GOT3 (cell line): ENCODE measurements around the gene GPR65.
A peak's percentile ranks its signal among the peaks of the same experiment; 100 is the strongest.

Experiments
- DNase-seq: peaks from one replicate; lab custom pipeline; 2025; ENCODE audit warnings: mixed read lengths; lab: John Stamatoyannopoulos, UW

The GPR65 gene

DNA sequence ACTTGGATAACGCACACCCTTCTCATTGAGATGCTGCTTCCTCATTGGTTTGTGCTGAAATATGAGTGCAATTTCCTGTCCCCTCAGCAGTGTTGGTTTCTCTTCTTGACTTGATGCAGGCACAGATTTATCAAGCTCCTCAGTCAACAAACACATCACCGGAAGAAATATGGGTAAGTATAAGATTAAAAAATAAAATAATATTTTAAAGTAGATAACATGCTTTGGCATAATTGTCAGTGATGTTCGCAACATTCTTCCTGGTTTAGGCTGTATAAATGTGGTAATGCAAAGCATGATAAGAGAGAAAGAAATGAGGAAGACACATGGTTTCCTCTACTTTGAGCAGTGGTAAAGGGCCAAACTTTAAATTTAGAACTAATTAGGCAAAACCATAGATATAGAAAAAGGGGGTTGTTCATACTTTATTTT is at the start of gene GPR65:
GPR65 (plus strand) TSS at position 86 of the 432 bp plus-strand sequence. CDS start 5,713 bp downstream, outside the sequence.
- no peak for DNase-seq

GRCh38 chr14:87955501-87955900 is 49.4 kb upstream of the GPR65 start:
- no peak for DNase-seq

- no peak for DNase-seq
Observed at GRCh38 chr14:87960013-87960787, 44.7 kb upstream of the GPR65 start.

DNA sequence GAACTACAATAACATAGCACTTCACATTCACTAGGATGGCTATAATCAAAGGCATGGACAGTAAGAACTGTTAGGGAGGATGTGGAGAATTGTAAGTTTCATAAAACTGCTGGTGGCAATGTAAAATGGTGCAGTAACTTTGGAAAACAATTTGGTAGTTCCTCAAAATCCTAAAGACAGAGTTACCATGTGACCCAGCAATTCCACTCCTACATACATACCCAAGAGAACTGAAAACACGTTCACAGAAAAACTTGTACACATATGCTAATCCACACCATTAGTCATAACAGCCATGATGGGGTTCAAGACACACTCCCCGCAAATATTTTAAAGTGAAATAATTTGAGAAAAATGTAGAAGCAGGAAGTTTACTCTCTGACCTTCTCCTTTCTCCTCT is 43.7 kb upstream of the GPR65 start:
- no peak for DNase-seq

GRCh38 chr14:87966816-87967215 is 38.1 kb upstream of the GPR65 start:
- no peak for DNase-seq

DNA sequence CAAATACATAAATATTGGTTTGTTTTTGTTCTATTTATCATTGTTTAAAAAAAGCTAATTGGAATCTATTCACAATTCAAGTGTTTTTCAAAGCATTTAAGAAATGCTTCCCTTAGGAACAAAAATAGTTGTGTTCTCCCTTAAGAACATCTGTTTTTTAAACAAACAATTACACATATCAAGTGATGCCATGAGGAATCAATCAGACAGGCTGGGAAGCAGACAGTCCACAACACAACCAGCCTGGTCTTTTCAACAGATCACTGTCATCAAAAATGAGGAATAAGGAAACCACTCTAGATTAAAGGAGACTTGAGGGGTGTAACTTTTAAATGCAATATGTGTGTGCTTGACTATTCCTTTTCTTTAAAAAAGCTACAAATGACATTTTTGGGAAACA is 37.4 kb upstream of the GPR65 start:
- no peak for DNase-seq

DNA sequence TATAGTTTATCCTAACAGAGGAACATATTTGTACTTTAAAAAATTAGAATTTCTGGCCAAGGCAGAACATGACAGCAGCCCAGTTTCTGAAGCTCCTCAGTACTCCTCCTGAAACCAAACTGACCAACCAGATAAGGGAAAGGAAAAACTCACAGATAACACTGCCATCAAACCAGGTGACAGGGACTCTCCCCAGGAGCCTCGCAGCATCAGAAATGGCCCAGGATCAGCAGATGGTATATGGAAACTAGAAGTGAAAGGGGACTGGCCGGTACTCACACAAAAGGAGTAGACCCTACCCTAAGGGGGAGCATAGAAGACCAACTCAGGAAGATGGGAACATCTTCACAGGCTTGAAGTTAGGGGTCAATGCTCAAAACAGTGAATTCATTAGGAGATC is 33.9 kb upstream of the GPR65 start:
- no peak for DNase-seq

DNA sequence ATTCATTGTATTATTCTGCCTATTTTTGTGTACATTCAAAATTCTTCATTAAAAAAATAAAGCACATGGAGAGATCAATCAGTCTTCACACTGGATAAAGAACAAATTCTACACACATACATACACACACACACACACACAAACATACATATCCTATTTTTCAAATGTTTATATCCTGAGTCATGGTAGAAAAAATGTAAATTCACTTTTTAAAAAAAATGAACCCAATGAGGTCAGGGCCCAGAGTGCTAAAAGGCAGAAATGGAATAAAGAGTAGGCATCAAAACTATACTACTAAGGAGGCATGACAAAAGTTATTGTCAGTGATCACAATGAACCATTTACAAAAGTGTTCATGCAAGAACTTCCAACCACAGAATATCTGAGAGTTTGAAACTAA is 29.3 kb upstream of the GPR65 start:
- no peak for DNase-seq

DNA sequence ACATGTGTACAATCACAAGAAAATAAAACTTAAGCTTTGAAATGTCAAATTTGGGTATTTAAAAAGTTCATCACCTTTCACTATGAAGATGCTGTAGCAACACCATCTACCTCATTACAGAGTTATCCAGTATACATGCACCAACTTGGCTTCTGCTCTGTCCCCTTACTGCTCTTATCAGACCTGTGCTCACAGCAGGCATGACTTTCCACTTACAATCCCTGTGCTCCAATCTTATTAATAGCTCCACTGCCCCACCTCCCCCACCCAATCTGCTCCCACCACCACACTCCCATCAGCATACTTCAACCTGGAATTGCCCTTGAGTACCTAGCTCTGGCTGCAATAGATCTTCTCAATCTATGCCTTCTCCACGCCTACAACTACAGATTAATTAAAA is 25.2 kb upstream of the GPR65 start:
- DNase-seq, result no peak

DNA sequence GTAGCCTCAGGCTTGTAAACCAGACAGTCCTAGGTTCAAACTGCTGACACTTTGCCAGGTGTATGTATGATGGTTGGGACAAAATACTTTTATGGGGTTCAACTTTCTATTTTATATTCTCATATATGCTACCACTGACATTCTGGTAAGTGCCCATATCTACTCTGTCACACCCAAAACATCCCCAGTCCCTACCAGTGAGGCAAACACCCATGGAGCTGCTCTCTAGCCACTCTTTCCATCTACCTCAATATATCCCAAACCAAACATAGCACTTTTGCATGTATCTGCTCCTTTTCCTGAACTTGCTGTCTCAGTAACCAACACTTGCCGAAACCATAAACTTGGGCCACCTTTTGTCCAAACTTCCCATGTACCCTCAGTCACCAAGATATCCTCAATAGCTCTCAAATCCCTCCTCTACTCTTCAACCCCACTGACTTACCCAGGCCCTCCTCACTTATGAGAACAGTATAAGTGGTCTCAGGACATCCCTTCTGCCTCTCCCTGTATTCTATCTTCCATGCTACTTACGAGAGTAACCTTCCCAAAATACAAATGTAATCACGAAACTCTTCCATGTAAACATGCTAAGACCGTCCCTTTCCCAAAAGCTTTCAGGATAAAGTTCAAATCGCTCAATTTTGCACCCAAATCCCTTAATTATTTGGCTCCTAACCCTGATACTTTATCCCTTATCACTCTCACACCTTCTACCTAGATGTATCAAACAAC is 15.5 kb upstream of the GPR65 start:
- no peak for DNase-seq

DNA sequence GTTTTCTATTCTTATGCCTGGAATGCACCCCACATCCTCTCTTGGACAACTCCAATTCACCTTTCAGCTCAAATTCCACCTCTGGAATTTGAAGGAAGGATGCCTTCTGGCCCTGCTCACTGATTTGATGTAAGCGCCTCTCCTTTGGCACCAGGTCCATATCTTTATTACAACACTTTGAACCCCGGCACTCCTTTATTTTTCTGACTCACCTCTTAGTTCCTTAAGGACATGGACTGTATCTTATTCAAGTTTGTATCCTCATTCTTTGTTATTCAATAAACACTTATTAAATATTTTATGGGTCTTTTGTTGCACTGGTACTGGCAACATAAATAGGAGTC is 15.0 kb upstream of the GPR65 start:
- no peak for DNase-seq

GRCh38 chr14:87990682-87991081 is 14.3 kb upstream of the GPR65 start:
- no peak for DNase-seq

DNA sequence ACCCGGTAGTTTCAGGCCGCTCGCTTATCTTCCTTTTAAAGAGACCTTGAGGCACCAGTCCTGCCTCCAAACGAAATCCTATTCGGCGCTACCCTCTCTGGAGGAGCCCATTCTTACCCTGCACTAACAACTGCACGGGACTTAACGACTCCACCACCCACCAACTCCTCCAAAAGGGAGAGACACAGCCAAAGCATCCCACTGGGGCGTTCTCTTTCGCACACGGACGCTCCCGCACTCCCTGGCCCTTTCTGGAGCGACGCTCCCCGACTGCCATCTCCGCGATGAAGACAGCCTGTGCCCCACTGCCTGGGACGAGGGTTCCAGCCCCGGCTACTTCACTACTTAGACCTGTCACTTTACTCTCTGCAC is 12.6 kb upstream of the GPR65 start:
- no peak for DNase-seq

DNA sequence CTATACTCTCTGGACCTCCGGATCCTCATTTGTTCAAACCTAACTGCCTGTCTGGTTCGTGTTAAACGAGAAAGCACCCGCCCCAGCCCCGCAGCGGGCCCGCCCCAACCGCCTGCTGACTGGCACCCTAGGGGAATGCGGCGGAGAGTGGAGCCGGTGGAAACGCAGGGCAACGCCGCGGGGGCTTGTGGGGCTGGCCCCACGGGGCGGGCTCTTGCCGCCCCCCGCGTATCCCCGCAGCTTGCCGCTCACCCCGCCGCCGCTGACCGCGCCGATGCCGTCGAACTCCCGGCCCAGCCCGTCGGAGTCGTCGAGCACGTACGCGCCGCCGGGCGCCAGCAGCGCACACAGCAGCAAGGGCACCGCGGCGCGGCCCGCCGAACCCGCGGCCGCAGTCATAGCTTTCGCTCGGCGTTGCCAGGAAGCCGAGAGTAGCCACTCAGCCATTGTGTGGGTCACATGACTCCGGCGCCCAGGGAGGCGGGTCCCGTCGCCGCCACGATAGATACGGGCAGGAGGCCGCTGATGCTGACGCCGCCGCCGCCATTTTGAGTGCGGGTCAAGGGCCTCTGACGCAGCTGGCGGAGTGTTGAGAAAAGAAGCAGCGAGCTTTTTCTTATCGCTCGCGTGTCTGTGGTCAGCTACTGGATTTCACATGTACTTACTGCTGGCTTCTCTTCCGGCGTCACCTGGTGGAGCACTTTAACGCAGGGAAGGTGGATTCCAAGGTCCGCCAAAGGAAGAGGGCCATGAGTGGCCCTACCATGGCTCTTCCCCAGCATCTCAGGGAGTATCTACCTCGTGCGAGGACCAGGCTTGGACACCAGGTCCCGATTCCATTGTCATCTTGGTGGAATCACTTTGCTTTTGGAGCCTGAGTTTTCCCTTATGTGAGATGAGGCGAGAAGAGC is 12.0 kb upstream of the GPR65 start, which contains the start of gene GALC:
GALC (minus strand) TSS at position 465 of the 911 bp plus-strand sequence; CDS start at position 447, 18 bp downstream.
- DNase-seq, result peak; percentile 48

DNA sequence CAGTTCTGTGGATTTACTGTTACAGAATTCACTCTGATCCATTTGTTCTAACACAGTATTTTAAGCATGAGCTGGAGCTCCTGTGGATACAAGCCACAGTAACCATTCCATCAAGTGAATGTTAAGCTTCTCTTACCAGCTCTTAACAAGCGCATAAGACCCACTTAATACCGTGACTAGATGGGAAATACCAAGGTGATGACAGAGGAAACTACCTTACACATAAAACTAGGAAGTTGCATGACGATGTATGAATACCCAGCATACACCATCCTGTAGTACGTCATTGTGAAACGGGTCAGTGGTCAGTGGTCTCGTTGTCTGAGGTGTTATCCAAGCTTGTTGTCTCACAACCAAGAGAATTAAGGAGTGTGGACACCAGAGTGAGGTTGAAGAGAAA is 10.0 kb upstream of the GPR65 start:
- no peak for DNase-seq

GRCh38 chr14:87995500-87996290 is 9.2 kb upstream of the GPR65 start:
- no peak for DNase-seq

- DNase-seq, result no peak
Observed at GRCh38 chr14:87996291-87996592, 8.7 kb upstream of the GPR65 start.

GRCh38 chr14:87998482-87998881 is 6.5 kb upstream of the GPR65 start:
- no peak for DNase-seq

DNA sequence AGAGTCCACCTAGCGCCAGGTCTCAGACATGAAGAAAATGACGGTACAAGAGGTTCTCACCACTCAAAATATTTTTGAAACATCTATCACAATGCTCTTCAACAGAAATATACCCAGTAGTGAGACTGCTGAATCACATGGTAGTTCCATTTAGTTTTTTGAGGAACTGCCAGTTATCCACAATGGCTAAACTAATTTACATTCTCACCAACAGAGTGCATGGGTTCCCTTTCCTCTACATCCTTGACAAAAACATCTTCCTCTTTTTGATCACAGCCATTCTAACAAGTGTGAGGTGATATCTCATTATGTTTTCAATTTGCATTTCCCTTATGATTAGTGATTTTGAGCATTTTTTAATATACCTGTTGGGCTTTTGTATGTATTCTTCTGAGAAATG is 5.7 kb upstream of the GPR65 start:
- DNase-seq, result no peak

- DNase-seq, result no peak
Observed at GRCh38 chr14:88002421-88003075, 2.4 kb upstream of the GPR65 start.

GRCh38 chr14:88003425-88003824 is 1.5 kb upstream of the GPR65 start:
- no peak for DNase-seq
